ENCODE measurements around the gene YPEL5.
"Not testable (repeated sequence)": the region's sequence is repeated elsewhere in the genome, so short reads cannot be mapped to it uniquely, and the experiment has no call there.

The YPEL5 gene

GRCh38 chr2:30139131-30139870, 7.5 kb upstream of the YPEL5 start:
- no peak for DNase-seq

GRCh38 chr2:30141136-30141535, 5.7 kb upstream of the YPEL5 start:
- no peak for DNase-seq

DNA sequence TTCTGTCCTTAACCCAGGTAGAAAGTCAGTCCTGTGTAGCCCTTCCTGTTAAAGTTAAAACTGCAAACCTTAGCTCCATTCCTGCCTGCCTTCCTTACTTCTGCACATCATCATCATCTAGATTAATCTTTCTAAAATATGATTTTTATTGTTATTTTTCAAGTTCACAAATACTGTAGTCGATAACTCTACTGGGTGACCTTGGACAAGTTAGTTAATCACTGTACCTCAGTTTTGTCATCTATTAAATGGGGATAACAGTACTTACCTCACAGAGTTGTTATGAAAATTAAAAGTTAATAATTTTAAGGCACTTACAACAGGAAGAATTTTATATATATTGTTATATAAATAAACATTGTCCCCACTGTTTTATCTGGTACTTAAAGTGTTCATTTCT, 2.5 kb upstream of the YPEL5 start:
- DNase-seq = no peak

- DNase-seq = not testable (repeated sequence)
Observed at GRCh38 chr2:30144951-30145350, 1.9 kb upstream of the YPEL5 start.

GRCh38 chr2:30145826-30146336, 926 bp upstream of the YPEL5 start:
- no peak for DNase-seq

DNA sequence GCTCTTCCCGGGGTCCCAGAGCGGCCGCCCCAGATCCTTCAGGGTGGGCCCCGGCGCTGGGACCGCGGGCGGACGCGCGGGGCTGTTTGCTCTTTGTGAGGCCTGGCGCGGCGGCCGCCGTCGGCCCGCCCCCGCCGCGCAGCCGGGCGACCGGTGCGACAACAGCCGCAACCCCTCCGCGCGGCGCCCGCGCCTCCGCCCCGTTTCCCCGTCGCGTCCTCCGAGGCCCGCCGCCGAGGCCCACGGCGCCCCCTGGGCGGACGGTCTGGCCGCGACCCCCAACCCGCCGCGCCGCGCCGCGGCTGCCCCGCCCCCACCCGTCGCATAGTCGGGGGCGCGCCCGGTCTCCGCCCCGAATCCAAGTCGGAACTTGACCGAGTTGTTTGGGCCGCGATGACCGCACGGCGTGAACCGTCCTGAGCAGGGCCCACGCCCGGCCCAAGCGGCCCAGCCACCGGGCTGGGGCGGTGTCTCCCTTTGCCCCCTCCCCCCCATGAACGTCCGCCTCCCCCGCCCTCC, 448 bp downstream of the YPEL5 start:
- no peak for DNase-seq

DNA sequence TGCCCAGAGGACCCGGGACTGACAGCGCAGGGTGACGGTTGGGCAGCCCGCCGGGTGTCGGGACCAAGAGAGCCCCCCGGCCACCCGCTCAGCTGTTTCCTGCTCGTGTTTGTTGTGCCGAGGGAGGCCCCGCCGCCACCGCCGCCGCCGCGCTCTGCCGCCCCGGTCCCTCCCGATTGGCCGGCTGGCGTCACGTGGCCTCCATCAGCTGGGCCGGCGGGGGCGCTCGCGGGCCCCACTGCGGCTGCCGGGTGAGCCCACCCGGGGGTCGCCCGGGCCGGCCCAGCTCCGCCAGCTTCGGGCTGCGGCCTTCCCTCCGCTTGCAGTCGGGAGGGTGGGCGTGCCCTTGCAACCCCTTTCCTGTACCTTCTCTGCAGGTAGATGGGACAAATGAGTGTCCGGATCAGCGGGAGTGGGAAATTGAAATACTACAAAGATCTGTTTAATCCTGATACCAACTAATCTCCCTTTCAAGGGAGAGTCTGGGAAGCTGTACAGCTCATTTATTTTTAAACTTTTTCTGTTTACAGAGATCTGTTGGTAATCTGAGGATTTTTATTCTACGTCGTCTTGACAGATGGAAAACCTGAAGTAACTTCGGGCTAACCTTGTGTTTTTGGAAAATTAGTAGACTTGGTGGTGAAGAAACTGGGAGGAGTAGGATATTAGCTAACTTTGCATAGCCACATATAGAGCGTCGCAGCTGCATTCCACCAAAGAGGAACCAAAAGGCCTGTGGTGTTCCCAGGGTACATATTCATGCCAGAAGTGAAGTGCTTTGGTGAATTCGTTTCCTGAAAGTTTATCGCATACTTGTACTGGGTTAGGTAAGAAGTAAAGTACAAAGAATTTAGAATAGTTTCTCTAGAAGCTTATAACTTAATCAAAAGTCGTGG, 1.2 kb downstream of the YPEL5 start:
- peak; percentile 83 for DNase-seq

- no peak for DNase-seq
Observed at GRCh38 chr2:30148850-30149249, 2.0 kb downstream of the YPEL5 start.

DNA sequence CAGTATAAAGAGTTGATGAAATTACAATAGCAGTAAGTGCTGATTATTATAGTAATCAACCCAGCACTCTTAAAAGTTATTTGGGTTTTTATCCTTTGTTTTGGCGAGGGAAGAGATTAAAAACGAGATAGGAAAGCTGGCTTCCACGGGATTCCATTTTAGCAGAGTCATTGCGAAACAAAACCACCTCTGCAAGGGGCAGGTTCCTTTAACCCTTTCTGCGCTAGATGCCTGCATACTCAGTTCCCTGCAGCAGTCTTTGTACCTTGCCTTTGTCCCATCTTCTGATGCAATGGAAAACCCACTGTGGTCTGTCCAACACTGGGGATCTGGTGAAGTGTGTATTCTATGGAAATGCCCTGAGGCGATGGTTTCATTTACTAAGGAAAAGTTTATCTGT, 2.7 kb downstream of the YPEL5 start:
- no peak for DNase-seq

GRCh38 chr2:30149976-30150375, 3.2 kb downstream of the YPEL5 start:
- DNase-seq = no peak

- no peak for DNase-seq
Observed at GRCh38 chr2:30150786-30151185, 4.0 kb downstream of the YPEL5 start.

DNA sequence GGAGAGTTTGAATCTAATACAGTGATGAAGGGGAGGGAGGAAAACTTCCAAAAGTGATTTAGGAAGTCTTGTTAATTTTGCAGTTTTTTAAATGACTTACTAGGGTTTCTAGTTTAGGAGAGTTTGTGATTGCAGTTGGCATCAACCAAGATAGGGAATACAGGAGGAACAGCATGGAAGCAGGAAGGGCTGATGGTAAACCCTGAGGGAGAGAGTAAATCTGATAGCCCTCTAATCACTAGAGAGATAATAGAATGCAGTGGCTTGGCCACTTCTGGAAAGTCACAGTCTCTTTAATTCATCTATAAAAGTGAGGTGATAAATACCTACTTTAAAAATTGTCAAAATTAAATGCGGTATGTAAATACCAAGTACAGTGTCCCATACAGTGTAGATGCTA, 5.6 kb downstream of the YPEL5 start:
- no peak for DNase-seq

- no peak for DNase-seq
Observed at GRCh38 chr2:30155202-30155601, 8.4 kb downstream of the YPEL5 start.

DNA sequence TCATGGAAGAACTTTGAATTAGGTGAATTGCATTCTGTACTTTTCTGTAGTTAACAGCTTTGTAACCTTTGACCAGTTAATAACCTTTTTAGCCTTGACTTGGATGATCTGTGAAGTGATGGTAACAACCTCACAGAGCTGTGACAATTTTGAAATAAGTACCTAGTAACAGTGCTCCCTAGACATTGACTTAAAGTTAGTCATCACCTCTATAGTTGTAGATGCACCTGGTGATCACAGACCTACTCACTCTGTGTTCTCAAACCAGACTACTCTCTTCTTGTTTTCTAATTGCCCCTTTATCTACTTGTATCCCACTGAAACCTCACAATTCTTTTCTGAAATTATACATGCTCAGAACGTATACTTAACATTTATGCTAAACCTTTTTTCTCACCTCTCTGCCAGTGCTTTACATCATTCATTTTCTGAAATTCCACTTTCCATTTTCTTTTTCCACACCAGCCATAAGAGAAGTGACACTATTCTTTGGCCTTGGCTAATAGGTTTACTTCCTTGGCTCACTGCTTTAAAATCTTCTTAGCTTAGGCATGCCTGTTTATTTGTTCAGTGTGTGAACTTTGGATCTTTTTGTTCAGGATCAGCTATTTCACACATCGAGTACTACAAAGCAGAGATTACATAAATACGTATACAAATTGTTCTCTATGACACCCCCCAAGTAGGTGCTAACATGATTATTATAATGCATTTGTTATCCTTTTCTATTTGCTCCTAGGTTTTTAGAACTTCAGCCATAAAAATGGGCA, 9.3 kb downstream of the YPEL5 start:
- peak; percentile 28 for DNase-seq

DNA sequence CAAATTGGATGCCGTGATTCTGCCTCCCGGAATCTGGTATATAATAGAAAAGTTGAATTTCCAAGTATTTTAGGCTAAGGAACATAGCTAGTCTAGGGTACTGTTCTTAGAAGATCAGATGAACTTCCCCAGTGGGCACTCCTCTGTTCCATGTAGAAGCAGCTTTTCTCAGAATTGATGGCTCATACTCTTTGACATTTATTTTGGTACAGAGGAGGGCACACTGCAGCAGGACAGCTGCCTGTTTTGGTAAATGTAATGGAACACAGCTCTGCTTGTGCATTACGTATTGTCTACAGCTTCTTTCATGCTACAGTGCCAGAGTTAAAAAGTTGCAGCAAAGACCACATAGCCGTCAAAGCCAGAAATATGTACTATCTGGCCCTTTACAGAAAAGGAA, 10.8 kb downstream of the YPEL5 start:
- no peak for DNase-seq

DNA sequence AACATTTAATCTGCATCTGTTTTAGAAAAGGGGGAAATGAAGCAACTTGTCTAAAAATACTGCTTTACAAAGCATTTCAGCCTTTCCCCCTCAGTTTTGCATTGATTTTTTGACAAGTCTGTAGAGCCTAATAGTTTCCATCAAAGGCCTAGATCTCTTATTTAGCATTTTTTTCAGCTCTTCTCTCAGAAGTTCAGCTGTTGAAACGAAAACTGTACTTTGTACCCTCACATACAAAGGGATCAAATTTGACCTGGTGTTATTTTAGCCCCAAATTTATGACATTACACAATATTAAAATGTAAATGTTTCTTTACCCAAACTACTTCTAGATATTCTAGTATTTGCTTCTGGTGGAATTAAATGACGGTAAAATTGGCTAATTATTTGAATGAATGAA, 13.0 kb downstream of the YPEL5 start:
- DNase-seq = no peak

DNA sequence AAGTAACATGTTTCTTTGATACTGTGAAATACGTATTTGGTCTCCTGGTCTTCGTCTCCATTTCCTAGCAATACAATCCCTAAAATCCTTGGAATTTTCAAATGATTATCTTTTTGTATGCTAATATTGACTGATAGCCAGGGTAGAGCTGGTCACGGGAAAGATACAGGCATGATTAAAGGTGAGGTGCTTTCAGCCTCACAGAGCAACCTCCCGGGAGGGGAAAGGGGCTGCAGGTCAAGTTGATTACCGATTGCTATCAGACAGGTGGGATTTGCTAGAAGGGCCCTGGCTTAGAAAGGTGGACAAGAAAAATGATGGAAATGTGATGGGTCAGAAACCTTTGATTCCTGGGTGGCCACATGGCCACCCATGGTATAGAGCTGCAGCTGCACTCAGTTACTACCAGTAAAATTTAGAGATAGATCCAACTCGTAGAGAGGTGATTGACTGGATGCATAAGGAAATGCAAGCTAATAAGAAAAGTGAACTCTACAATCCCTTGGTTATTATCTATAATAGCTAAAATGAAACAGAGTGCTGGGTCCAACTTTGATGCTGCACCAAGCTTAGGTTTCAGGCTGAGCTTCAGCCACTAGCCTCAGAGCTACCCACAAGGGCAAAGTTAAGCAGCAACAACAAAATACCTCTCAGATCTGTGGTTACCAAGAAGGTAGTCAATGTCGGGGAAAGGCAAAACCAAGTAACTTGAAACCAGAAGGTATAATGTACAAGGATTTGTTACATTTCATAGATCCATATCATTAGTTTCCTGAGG, 15.3 kb downstream of the YPEL5 start:
- no peak for DNase-seq

GRCh38 chr2:30162806-30163205, 16.0 kb downstream of the YPEL5 start:
- no peak for DNase-seq

DNA sequence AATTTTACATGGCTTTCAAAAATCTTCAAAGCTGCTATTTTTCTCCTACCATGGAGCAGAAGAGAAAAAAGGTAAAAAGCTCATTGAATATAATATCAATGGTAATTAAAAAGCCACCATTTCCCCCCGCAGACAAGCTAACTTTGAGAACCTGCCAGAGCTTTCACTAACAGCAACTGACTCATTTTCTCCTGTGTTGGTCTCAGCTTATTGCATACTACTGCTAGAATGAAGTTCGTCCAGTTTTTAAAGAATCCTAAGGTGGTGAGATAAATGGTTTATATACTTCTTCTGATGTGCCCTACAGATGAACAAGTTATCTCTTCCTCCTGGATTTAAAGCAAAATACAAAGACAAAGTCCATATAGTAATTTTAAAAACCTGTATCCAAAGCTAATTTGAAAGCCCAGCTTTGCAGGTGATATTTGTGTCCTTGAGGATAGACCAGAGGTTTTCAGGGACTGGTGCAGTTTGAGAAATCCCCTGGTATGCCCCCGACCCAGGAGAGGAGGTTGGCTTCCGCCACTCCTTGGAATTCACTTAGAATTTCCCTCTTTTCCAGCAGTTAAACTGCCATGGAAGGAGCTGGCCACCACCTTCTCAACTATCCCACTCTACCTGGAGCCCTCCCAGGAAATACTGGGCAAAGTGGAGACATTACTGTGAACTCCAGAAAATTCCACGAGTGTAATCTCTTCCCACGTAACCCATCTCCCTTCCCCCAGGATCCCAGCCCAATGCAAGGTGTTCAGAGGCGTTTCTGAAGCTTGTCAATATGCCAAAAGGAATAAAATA, 17.5 kb downstream of the YPEL5 start:
- no peak for DNase-seq

DNA sequence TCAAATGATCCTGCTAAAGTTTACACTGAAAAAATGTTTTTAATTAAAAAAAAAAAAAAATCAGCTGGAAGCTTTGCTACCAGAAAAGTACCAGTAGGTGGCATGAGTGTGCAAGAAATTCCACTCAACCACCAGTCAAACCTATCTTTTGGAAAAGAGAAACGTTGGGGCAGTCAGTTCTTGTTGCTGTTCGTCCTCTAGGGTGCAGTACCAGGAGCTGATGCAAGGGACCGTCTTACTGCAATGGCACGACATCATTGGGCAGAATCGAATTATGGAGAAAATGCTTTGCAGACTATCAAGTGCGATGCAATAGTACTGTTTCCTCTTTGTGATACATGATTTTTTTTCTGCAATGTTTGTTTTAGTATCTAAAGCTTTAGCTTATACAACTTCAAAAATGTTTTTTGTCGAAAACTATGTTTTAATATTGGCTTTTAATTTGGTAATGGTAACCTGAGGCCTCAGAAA, 18.3 kb downstream of the YPEL5 start:
- DNase-seq = peak; percentile 97

- no peak for DNase-seq
Observed at GRCh38 chr2:30165617-30166016, 18.8 kb downstream of the YPEL5 start.
